ENCODE measurements around the gene C1QTNF7.

The C1QTNF7 gene

GRCh38 chr4:15417233-15417660 is 10.6 kb upstream of the C1QTNF7 start (continued):
- no peak for TF ChIP-seq PRDM10 (tag by site-specific recombination; IDR thresholded peaks at IDR 0.05)
- TF ChIP-seq, protein P1, sequence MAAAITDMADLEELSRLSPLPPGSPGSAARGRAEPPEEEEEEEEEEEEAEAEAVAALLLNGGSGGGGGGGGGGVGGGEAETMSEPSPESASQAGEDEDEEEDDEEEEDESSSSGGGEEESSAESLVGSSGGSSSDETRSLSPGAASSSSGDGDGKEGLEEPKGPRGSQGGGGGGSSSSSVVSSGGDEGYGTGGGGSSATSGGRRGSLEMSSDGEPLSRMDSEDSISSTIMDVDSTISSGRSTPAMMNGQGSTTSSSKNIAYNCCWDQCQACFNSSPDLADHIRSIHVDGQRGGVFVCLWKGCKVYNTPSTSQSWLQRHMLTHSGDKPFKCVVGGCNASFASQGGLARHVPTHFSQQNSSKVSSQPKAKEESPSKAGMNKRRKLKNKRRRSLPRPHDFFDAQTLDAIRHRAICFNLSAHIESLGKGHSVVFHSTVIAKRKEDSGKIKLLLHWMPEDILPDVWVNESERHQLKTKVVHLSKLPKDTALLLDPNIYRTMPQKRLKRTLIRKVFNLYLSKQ (tag by site-specific recombination; IDR thresholded peaks at IDR 0.05; ENCODE audit: borderline replicate concordance) = no peak
- no peak for TF ChIP-seq ZNF830 (tag by site-specific recombination; IDR thresholded peaks at IDR 0.05; ENCODE audit: low read depth)

DNA sequence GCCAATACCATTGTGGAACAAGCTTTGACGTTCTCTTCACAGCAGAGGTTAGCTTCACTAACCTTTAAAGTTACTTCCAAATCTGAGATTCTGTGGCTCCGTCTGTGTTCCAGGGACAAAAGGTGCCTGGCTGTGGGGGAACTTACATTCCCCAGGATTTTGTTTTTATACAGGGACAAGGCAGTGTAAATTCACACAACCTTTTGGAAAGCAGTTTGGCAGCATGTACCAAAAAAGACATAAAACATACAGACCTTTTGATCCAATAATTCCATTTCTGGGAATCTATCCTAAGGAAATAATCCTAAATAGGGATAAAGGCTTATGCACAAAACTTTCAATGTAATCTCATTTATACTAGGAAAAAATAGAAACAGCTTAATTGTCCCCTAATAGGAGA is 8.9 kb upstream of the C1QTNF7 start:
- no peak overlapping the region for H3K27ac ChIP-seq (ENCODE audit: extremely low read depth, low read depth, low read length)
- ChIA-PET CTCF (no interaction called here), POLR2A (no interaction called here)
- no peaks in the 10 kb centered on the region for H3K9me3 ChIP-seq (ENCODE audit: control insufficient read depth, insufficient read depth, low read depth, low read length)
- H3K36me3 ChIP-seq (ENCODE audit: control insufficient read depth in 2 of 2, insufficient read depth in 1 of 2, low read length in 2 of 2) = no peaks in the 10 kb centered on the region
- H3K4me3 ChIP-seq (ENCODE audit: low read depth, low read length) = no peak overlapping the region
- TF ChIP-seq KLF9 (tag by site-specific recombination; IDR thresholded peaks at IDR 0.05; ENCODE audit: low read depth) (no peak), PRDM10 (tag by site-specific recombination; IDR thresholded peaks at IDR 0.05) (no peak), RBAK (tag by site-specific recombination; IDR thresholded peaks at IDR 0.05) (no peak), ZNF544 (tag by site-specific recombination; IDR thresholded peaks at IDR 0.05) (no peak), BCL11B (tag by site-specific recombination; IDR thresholded peaks at IDR 0.05; ENCODE audit: low read depth) (no peak), ZNF624 (tag by site-specific recombination; IDR thresholded peaks at IDR 0.05) (no peak), ZSCAN23 (tag by site-specific recombination; IDR thresholded peaks at IDR 0.05) (no peak), ZNF223 (tag by site-specific recombination; IDR thresholded peaks at IDR 0.05) (no peak), MEIS1 (CRISPR knock-in tag; IDR thresholded peaks at IDR 0.05; ENCODE audit: borderline replicate concordance) (no peak), ZNF202 (tag by site-specific recombination; IDR thresholded peaks at IDR 0.05; ENCODE audit: borderline replicate concordance) (no peak), ZNF155 (tag by site-specific recombination; IDR thresholded peaks at IDR 0.05) (no peak), ZNF280D (tag by site-specific recombination; IDR thresholded peaks at IDR 0.05) (no peak), ZNF777 (tag by site-specific recombination; IDR thresholded peaks at IDR 0.05; ENCODE audit: borderline replicate concordance) (no peak)
- no peaks in the 10 kb centered on the region for H3K4me1 ChIP-seq (ENCODE audit: control insufficient read depth, insufficient read depth, low read length)
